IMR-90 (cell line): ENCODE measurements around the gene SP3. TPM values are rescaled to one million over a fixed set of nuclear protein-coding genes. Genes with fewer than 3 reads are reported as not detected.

Experiments used
- ATAC-seq: fragments of 200-7000 bp; cut with Tn5 transposase; 2 replicates; pipeline ENCODE4 v1.9.1; 2020; ENCODE audit warnings: low read depth, mild to moderate bottlenecking, moderate library complexity
- BruUV-seq: library from RNA; stranded (reverse); fragments of 400-500 nt; replicated peaks from 2 replicates; lab custom pipeline; 2021; lab: Mats Ljungman, UMichigan
- CTCF ChIA-PET: fragments of 300-600 bp; formaldehyde crosslinking; extraction: SDS; loops from one replicate; lab custom pipeline; 2021; ENCODE audit warnings: antibody characterized with exemption; lab: Yijun Ruan, JAX
- POLR2A ChIA-PET: fragments of 300-600 bp; sonication (Branson Sonifier 250); formaldehyde crosslinking; loops from one replicate; lab custom pipeline; 2022; ENCODE audit warnings: antibody characterized with exemption; ENCODE audit not compliant: unreplicated experiment; lab: Charles Lee
- DNase-seq: peaks from one replicate; pipeline ENCODE4 v3.0.0; 2013
- H2AFZ ChIP-seq: replicated peaks from 2 replicates; pipeline ENCODE3; 2013; ENCODE audit warnings: low read length, mild to moderate bottlenecking; ENCODE audit not compliant: poor library complexity
- H2AK5ac ChIP-seq: 2 replicates; pipeline ENCODE4 v1.6.1; 2013; ENCODE audit warnings: low read depth, low read length, inconsistent platforms
- H2AK9ac ChIP-seq: replicated peaks from 2 replicates; pipeline ENCODE3; 2013; ENCODE audit warnings: mild to moderate bottlenecking, low read depth, low read length, moderate library complexity; ENCODE audit not compliant: poor library complexity
- H2BK120ac ChIP-seq: 2 replicates; pipeline ENCODE4 v1.6.1; 2013; ENCODE audit warnings: low read depth, low read length, inconsistent platforms
- H2BK15ac ChIP-seq: 3 replicates; pipeline ENCODE4 v1.6.1; 2013; ENCODE audit warnings: low read depth, low read length, inconsistent platforms
- H2BK20ac ChIP-seq: 2 replicates; pipeline ENCODE4 v1.6.1; 2013; ENCODE audit warnings: low read depth, mild to moderate bottlenecking, inconsistent platforms, low read length, moderate library complexity
- H2BK5ac ChIP-seq: 2 replicates; pipeline ENCODE4 v1.6.1; 2013; ENCODE audit warnings: mild to moderate bottlenecking, low read depth, low read length, inconsistent platforms; ENCODE audit not compliant: poor library complexity, severe bottlenecking
- H3K14ac ChIP-seq: replicated peaks from 2 replicates; pipeline ENCODE4 v1.6.1; 2013; ENCODE audit warnings: low read depth, low read length, inconsistent platforms
- H3K18ac ChIP-seq: 2 replicates; pipeline ENCODE4 v1.6.1; 2013; ENCODE audit warnings: low read depth, low read length, control low read depth
- H3K23ac ChIP-seq: 2 replicates; pipeline ENCODE4 v1.6.1; 2013; ENCODE audit warnings: low read depth, low read length, inconsistent platforms
- H3K27ac ChIP-seq: 2 replicates; pipeline ENCODE4 v1.5.1; 2013; ENCODE audit warnings: mild to moderate bottlenecking, control low read depth, low read length; ENCODE audit not compliant: insufficient read depth
- H3K27me3 ChIP-seq: 2 replicates; pipeline ENCODE4 v1.6.1; 2013; ENCODE audit warnings: low read length; ENCODE audit not compliant: control insufficient read depth, insufficient read depth
- H3K36me3 ChIP-seq: 2 replicates; pipeline ENCODE4 v1.6.1; 2013; ENCODE audit warnings: low read length, mixed read lengths; ENCODE audit not compliant: control insufficient read depth, insufficient read depth
- H3K4ac ChIP-seq: 2 replicates; pipeline ENCODE4 v1.6.1; 2013; ENCODE audit warnings: low read depth, low read length, inconsistent platforms
- H3K4me1 ChIP-seq: 2 replicates; pipeline ENCODE4 v1.6.1; 2013; ENCODE audit warnings: low read length, mixed read lengths; ENCODE audit not compliant: control insufficient read depth, insufficient read depth
- H3K4me2 ChIP-seq: 2 replicates; pipeline ENCODE4 v1.6.1; 2013; ENCODE audit warnings: low read depth, mild to moderate bottlenecking, control low read depth, low read length, moderate library complexity
- H3K4me3 ChIP-seq: 2 replicates; pipeline ENCODE4 v1.5.1; 2013; ENCODE audit warnings: low read depth, mild to moderate bottlenecking, control low read depth, low read length, moderate library complexity; ENCODE audit not compliant: insufficient read depth
- H3K56ac ChIP-seq: 2 replicates; pipeline ENCODE4 v1.6.1; 2013; ENCODE audit warnings: low read length, inconsistent platforms; ENCODE audit not compliant: insufficient read depth; ENCODE audit errors: extremely low read depth
- H3K79me1 ChIP-seq, 2 experiments: 2 replicates each; pipeline ENCODE4 v1.6.1; 2013; ENCODE audit warnings: low read length in 2 of 2, inconsistent platforms in 1 of 2, low read depth in 1 of 2
- H3K9ac ChIP-seq: 2 replicates; pipeline ENCODE4 v1.6.1; 2013; ENCODE audit warnings: low read depth, low read length, control low read depth
- H3K9me1 ChIP-seq: 2 replicates; pipeline ENCODE4 v1.6.1; 2013; ENCODE audit warnings: low read length, inconsistent platforms; ENCODE audit not compliant: insufficient read depth
- H3K9me3 ChIP-seq: 2 replicates; pipeline ENCODE4 v1.6.1; 2013; ENCODE audit warnings: low read length; ENCODE audit not compliant: control insufficient read depth, insufficient read depth
- H4K20me1 ChIP-seq: 2 replicates; pipeline ENCODE4 v1.6.1; 2013; ENCODE audit warnings: low read length, inconsistent platforms; ENCODE audit not compliant: insufficient read depth
- H4K5ac ChIP-seq: 2 replicates; pipeline ENCODE4 v1.6.1; 2013; ENCODE audit warnings: mild to moderate bottlenecking, low read depth, low read length, control low read depth
- H4K8ac ChIP-seq, 2 experiments: 2 replicates each; pipeline ENCODE4 v1.6.1; 2013; ENCODE audit warnings: low read depth in 2 of 2, low read length in 2 of 2, control low read depth in 1 of 2, inconsistent platforms in 1 of 2
- H4K91ac ChIP-seq: 2 replicates; pipeline ENCODE4 v1.6.1; 2013; ENCODE audit warnings: low read depth, low read length, inconsistent platforms; ENCODE audit not compliant: insufficient read depth
- CEBPB ChIP-seq: IDR thresholded peaks from 2 replicates; pipeline ENCODE4 v1.6.1; 2012; ENCODE audit warnings: low read depth, low read length, improper control_type of control experiment
- RAD21 ChIP-seq: IDR thresholded peaks from 2 replicates; pipeline ENCODE4 v1.6.1; 2012; ENCODE audit warnings: low read length, improper control_type of control experiment
- RCOR1 ChIP-seq: IDR thresholded peaks from 2 replicates; pipeline ENCODE4 v1.6.1; 2012; ENCODE audit warnings: mild to moderate bottlenecking, low read length, improper control_type of control experiment; ENCODE audit not compliant: insufficient replicate concordance
- USF2 ChIP-seq: fragments of 150-350 bp; IDR thresholded peaks from 2 replicates; pipeline ENCODE4 v1.6.1; 2017; ENCODE audit warnings: mild to moderate bottlenecking, antibody characterized with exemption, low read length, low read depth
- WGBS, 2 experiments: methylation state at CpG; one replicate each; pipeline versions ENCODE4 v1.1.5 to v1.1.7; 2013; ENCODE audit warnings: missing lambda C conversion rate in 2 of 2; ENCODE audit not compliant: insufficient read length in 1 of 2; ENCODE audit errors: extremely low coverage in 2 of 2; 5-methylcytosine and 5-hydroxymethylcytosine counted together
- dilution Hi-C: fragments of 300-500 bp; cut with HindIII; formaldehyde crosslinking; loops from one replicate; pipeline ENCODE4 v1.14.3; 2018; ENCODE audit warnings: low sequenced_read_pairs; ENCODE audit not compliant: unreplicated experiment
- in situ Hi-C: fragments of 300-500 bp; cut with MboI; formaldehyde crosslinking; loops from 3 replicates; pipeline ENCODE4 v1.14.3; 2019; ENCODE audit warnings: low sequenced_read_pairs, inconsistent platforms, mixed read lengths
- intact Hi-C: fragments of 100-400 bp; cut with micrococcal nuclease; formaldehyde crosslinking; loops from 2 replicates; pipeline ENCODE4 v1.10.0; 2022
- polyA plus RNA-seq, 3 experiments: library from polyadenylated mRNA; depleted of rRNA; stranded (reverse); fragments of >200 nt; gene quantifications; 2 replicates each; pipeline ENCODE4 v1.2.3, GENCODE V29; 2012; ENCODE audit warnings: low replicate concordance in 1 of 3
- total RNA-seq: library from RNA; depleted of rRNA; stranded (reverse); fragments of >200 nt; gene quantifications from 2 replicates; pipeline ENCODE4 v1.2.3, GENCODE V29; 2012

Gene SP3
- total and polyA plus RNA-seq, 2 of the 4 experiments (the other 2 are of a cell fraction), result 26.7 to 136 TPM

- Histone ChIP-seq H3K27me3 (no peaks in the 10 kb centered on the region), H4K20me1 (no peaks in the 10 kb centered on the region), H3K9ac (peak overlapping the region; percentile 79), H3K9me1 (no peaks in the 10 kb centered on the region), H3K4ac (peak overlapping the region; percentile 88), H3K9me3 (no peaks in the 10 kb centered on the region), H3K4me3 (peak overlapping the region; percentile 43), H3K56ac (no peak overlapping the region; the same call in 1 of the 2 replicates), H4K91ac (peak overlapping the region; percentile 90), H3K27ac (peak overlapping the region; percentile 71), H3K4me1 (peaks cover 13% of the 10 kb centered on the region), H2AFZ (peak overlapping the region; percentile 92), H3K79me1 (no peaks in the 10 kb centered on the region), H2BK20ac (peak overlapping the region; percentile 54; the same call in 1 of the 2 replicates), H2AK5ac (peak overlapping the region; percentile 66; the same call in 1 of the 2 replicates), H2BK5ac (peak overlapping the region; percentile 45), H3K14ac (peak overlapping the region; percentile 86), H3K4me2 (peak overlapping the region; percentile 81), H2BK120ac (peak overlapping the region; percentile 80), H2BK15ac (peak overlapping the region; percentile 61; the same call in 2 of the 3 replicates), H4K8ac (peak overlapping the region; percentile 89 to 90), H4K5ac (peak overlapping the region; percentile 93), H3K18ac (peak overlapping the region; percentile 85), H2AK9ac (peak overlapping the region; percentile 57), H3K23ac (peak overlapping the region; percentile 84; the same call in 1 of the 2 replicates), H3K36me3 (no peaks in the 10 kb centered on the region)
- BruUV-seq, result no TSS peak
- intact Hi-C loops, result no loop called here
- in situ Hi-C loops, result no loop called here
- DNase-seq, result no peak
- ATAC-seq, result peak; percentile 66
- TF ChIP-seq USF2 (no peak), RCOR1 (no peak), RAD21 (no peak), CEBPB (no peak)
- POLR2A ChIA-PET, result no interaction called here
- CTCF ChIA-PET, result interaction anchor here (0.6 kb wide), 1 partner anchor 641 kb away, joined by 4 read pairs; no protein-coding TSS in a partner anchor
- WGBS, 2 experiments, result 33% methylated on average over 12 of the region's 17 CpGs; no CpG with 5 or more reads in 1 of the 2 experiments
- dilution Hi-C loops, result no loop called here
These were observed 48.2 kb upstream of the SP3 start for GRCh38 chr2:174013315-174013751.
